ENCODE measurements around the gene SP8. TPM values are rescaled to one million over a fixed set of nuclear protein-coding genes. Genes with fewer than 3 reads are reported as not detected.

SP8 gene
- total and polyA plus RNA-seq, 9 of the 15 experiments (the other 6 are each of a cell fraction or from before 2014, with no cell fraction given): 0.04 to 1.2 (median 0.19) TPM

- TF ChIP-seq ARHGAP35 (IDR thresholded peaks at IDR 0.05; ENCODE audit: partially characterized antibody) (no peak), NR4A1 (CRISPR knock-in tag; IDR thresholded peaks at IDR 0.05) (no peak), NR4A1 (tag; IDR thresholded peaks at IDR 0.05) (no peak), THAP7 (CRISPR knock-in tag; IDR thresholded peaks at IDR 0.05) (no peak)
Observed at GRCh38 chr7:20835111-20835750, 48.5 kb upstream of the SP8 start (continued).

GRCh38 chr7:20834656-20835055 lies 48.0 kb upstream of the SP8 start:
- Histone ChIP-seq H3K27ac (ENCODE audit: extremely low read depth, low read depth, low read length) (no peak overlapping the region), H3K4me3 (no peak overlapping the region), H3K4me1 (replicated peaks in 1 of 2; ENCODE audit: control insufficient read depth in 2 of 2, insufficient read depth in 2 of 2, low read length in 2 of 2) (peaks cover 0 to 8% of the 10 kb centered on the region in 2 experiments; a peak in 1 of 5 replicates), H2AFZ (ENCODE audit: low read depth, low read length) (peak overlapping the region; percentile 92), H3K9me3 (replicated peaks; ENCODE audit: control insufficient read depth, insufficient read depth, low read depth, low read length) (0 out of 2 replicates have a peak, but pooled peaks cover 1% of the 10 kb centered on the region), H3K36me3 (ENCODE audit: control insufficient read depth, insufficient read depth, low read length) (no peaks in the 10 kb centered on the region), H3K27me3 (ENCODE audit: control insufficient read depth in 2 of 2, insufficient read depth in 2 of 2, low read length in 2 of 2) (no peaks in the 10 kb centered on the region), H3K9ac (ENCODE audit: insufficient read depth in 1 of 2, low read depth in 2 of 2, low read length in 2 of 2) (no peak overlapping the region), H3K4me2 (ENCODE audit: insufficient read depth, low read length) (no peak overlapping the region; the same call in 1 of the 2 replicates), H3K9me1 (ENCODE audit: control insufficient read depth, insufficient read depth, low read length) (no peaks in the 10 kb centered on the region), H4K20me1 (replicated peaks; ENCODE audit: control insufficient read depth, insufficient read depth, low read length) (no peaks in the 10 kb centered on the region), H3K79me2 (ENCODE audit: control insufficient read depth, insufficient read depth, low read length) (no peaks in the 10 kb centered on the region; the same call in 2 of the 3 replicates)
- no TSS peak for BruUV-seq (replicated peaks)
- FAIRE-seq (no peak), DNase-seq (ENCODE audit: extremely low read depth in 1 of 4, low spot score in 3 of 4) (peak; percentile 9 to 23 (median 13)), ATAC-seq (peak; percentile 68)
- CTCF ChIA-PET (ENCODE audit: low intra/inter-chr PET ratio): no interaction called here
- in situ Hi-C loops (cut with MboI): no loop called here
- POLR2A ChIA-PET: no interaction called here
- intact Hi-C loops (cut with micrococcal nuclease): loop anchor here (2.0 kb wide), 1 partner anchor 54 kb away; no protein-coding TSS in a partner anchor
- peak; percentile 47 to 57; a peak in 3 of 4 replicates for TF ChIP-seq RAD21 (CRISPR knock-in tag; conservative IDR thresholded peaks at IDR 0.05 in 1 of 2, IDR thresholded peaks at IDR 0.05 in 1 of 2)
- peak; percentile 35; the same call in 1 of the 2 replicates for TF ChIP-seq DEAF1 (CRISPR knock-in tag; IDR thresholded peaks at IDR 0.05)
- TF ChIP-seq CTCF (IDR thresholded peaks at IDR 0.05 in 2 of 3, conservative IDR thresholded peaks at IDR 0.05 in 1 of 3; ENCODE audit: insufficient read depth in 2 of 3, low read depth in 1 of 3, low read length in 3 of 3): peak; percentile 14 to 55 (median 40); a peak in 3 of 6 replicates
- peak; percentile 27; the same call in 1 of the 2 replicates for TF ChIP-seq EP400 (IDR thresholded peaks at IDR 0.05)
- TF ChIP-seq CEBPB (tag; IDR thresholded peaks at IDR 0.05): no peak
